Activated naive CD8-positive, alpha-beta T cell treated with anti-CD3 and anti-CD28 coated beads, Interleukin-2, amount 50 U/mL, for 24 hours (primary cell): Measurements from ENCODE around the gene RPE.

Source experiments
- ATAC-seq: fragments of 150-1000 bp; cut with Tn5 transposase; one replicate; pipeline ENCODE4 v1.10.0; 2021
- DNase-seq: peaks from one replicate; pipeline ENCODE4 v3.0.0; 2021
- H3K27ac Mint-ChIP-seq: one replicate; pipeline ENCODE4 v1.8.0; 2021; ENCODE audit warnings: mild to moderate bottlenecking, mixed read lengths
- H3K27me3 Mint-ChIP-seq: one replicate; pipeline ENCODE4 v1.8.0; 2021; ENCODE audit warnings: mixed read lengths
- H3K36me3 Mint-ChIP-seq: one replicate; pipeline ENCODE4 v1.8.0; 2021; ENCODE audit warnings: low read depth, mixed read lengths
- H3K4me1 Mint-ChIP-seq: one replicate; pipeline ENCODE4 v1.8.0; 2021; ENCODE audit warnings: mixed read lengths
- H3K4me3 Mint-ChIP-seq: one replicate; pipeline ENCODE4 v1.8.0; 2021; ENCODE audit warnings: mild to moderate bottlenecking, moderate library complexity, mixed read lengths
- H3K9me3 Mint-ChIP-seq: one replicate; pipeline ENCODE4 v1.8.0; 2021; ENCODE audit warnings: mixed read lengths

Gene RPE

DNA sequence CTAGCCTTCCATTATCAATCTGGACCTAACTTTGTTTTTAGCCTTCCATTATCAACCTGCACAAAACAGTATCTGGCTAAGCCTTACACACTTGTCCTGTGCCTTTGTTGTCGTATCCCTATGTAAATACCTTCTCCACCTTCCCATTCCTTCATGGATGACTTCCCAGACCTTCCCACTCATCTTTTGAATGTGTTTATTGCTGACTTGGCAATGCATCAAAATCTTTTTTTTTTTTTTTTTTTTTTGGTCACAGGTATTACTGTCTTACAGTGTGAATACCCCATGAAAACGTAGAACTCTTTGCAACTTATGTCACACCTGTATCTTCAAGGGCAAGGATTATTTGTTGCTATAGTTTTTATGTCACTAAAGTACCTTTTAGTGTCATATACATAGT lies 25.7 kb downstream of the RPE start:
- H3K4me1 Mint-ChIP-seq: no peaks in the 10 kb centered on the region
- ATAC-seq (no peak), DNase-seq (no peak)
- H3K4me3 Mint-ChIP-seq: no peak overlapping the region
- H3K36me3 Mint-ChIP-seq: peaks cover 28% of the 10 kb centered on the region
- no peaks in the 10 kb centered on the region for H3K9me3 Mint-ChIP-seq
- H3K27ac Mint-ChIP-seq: no peak overlapping the region
- no peaks in the 10 kb centered on the region for H3K27me3 Mint-ChIP-seq

DNA sequence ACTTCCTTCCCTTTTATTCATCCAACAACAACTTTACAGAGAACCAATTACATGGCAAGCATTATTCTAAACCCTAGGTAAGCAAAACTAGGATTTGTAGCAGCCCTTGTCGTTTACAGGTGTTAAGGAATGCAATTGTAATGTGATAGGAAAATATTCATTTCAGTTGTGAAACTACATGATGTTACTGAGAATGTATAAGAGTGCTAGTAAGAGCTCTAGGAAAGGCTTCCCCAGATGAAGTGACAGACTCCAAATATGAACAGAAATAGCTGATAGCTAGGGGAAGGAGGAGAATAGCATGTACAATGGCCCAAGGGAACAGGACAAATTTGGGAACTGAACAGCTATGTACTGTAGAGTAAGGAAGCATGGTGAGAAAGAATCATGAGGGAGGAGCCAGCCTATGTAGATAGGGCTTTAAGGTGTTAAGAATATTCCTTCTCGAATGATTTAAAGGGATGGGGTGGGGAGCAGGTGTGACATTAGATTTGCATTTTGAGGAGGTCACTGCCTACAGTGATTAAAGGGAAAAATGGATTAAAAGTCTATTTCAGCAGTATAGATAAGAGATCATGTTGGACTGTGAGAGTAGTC lies 31.7 kb downstream of the RPE start:
- DNase-seq: no peak
- peaks cover 1% of the 10 kb centered on the region for H3K36me3 Mint-ChIP-seq
- H3K27me3 Mint-ChIP-seq: no peaks in the 10 kb centered on the region
- H3K4me1 Mint-ChIP-seq: peaks cover 3% of the 10 kb centered on the region
- no peak overlapping the region for H3K27ac Mint-ChIP-seq
- ATAC-seq: no peak
- no peaks in the 10 kb centered on the region for H3K9me3 Mint-ChIP-seq
- no peak overlapping the region for H3K4me3 Mint-ChIP-seq

DNA sequence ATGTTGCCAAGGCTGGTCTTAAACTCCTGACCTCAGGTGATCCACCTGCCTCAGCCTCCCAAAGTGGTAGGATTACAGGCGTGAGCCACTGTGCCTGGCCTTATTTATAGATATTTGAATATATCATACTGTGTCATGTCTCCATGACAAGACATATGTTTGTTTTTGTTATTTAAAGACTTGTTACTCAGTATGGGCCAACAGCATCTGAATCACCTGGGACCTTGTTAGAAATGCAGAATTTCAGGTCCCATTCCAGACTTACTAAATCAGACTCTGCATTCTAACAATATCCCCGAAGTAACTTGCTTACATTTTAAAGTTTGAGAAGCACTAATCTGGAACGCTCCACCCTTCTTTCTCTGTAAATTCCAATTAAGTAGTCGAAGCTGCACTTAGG lies 33.2 kb downstream of the RPE start:
- no peak overlapping the region for H3K27ac Mint-ChIP-seq
- no peaks in the 10 kb centered on the region for H3K36me3 Mint-ChIP-seq
- no peak for DNase-seq
- no peaks in the 10 kb centered on the region for H3K9me3 Mint-ChIP-seq
- ATAC-seq: no peak
- no peaks in the 10 kb centered on the region for H3K27me3 Mint-ChIP-seq
- H3K4me3 Mint-ChIP-seq: no peak overlapping the region
- H3K4me1 Mint-ChIP-seq: peaks cover 3% of the 10 kb centered on the region

DNA sequence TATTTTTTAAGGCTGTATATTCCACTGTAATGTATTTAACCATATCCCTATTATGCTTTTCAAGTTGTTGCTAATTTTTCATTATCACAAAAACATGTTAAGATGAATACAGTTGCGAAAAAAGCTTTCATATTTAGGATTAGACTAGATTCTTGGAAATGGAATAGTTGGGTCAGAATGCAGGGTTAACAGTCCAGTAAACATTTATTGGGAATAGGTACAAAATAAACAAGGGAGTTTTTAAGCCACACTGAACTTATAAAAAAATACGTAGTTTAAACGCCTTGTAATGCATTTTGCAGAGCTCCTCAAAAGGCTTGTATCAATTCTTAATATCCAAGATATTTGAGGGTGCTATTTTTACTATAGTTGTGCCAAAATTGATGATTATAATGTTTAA lies 35.6 kb downstream of the RPE start:
- Mint-ChIP-seq H3K27ac (no peak overlapping the region), H3K4me1 (peaks cover 3% of the 10 kb centered on the region), H3K4me3 (no peak overlapping the region), H3K9me3 (no peaks in the 10 kb centered on the region), H3K36me3 (peaks cover 1% of the 10 kb centered on the region), H3K27me3 (no peaks in the 10 kb centered on the region)
- no peak for ATAC-seq
- no peak for DNase-seq

DNA sequence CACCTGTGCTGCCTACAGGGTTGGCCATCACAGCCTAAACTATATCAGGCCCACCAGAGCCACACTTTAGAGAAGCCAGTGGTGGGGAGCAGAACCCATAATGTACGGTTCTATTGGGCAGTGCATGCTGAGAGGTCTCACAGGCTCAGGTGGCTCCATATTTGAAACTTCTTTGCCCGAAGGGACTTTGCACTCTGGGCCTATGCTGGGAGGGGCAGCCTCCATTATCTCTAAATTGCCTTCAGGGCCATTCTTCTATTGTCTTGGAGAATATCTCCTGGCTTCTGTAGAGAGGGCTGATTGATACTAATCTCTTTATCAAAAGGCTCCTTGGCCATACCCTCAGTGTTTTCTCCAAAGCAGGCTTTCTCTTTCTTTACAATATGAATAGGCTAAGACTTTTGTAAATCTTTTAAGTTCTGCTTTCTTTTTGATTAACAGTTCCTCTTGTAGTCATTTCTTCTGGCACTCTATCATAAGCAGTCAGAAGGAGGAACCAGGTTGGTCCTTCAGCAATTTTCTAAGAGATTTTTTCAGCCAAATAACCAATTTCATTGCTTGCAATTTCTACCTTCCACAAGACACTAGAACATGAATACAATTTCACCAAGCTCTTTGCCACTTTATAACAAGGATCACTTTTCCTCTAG lies 44.5 kb downstream of the RPE start:
- DNase-seq (no peak), ATAC-seq (no peak)
- peaks cover 17% of the 10 kb centered on the region for H3K36me3 Mint-ChIP-seq
- no peak overlapping the region for H3K27ac Mint-ChIP-seq
- H3K9me3 Mint-ChIP-seq: peaks cover 14% of the 10 kb centered on the region
- no peaks in the 10 kb centered on the region for H3K27me3 Mint-ChIP-seq
- no peaks in the 10 kb centered on the region for H3K4me1 Mint-ChIP-seq
- no peak overlapping the region for H3K4me3 Mint-ChIP-seq

DNA sequence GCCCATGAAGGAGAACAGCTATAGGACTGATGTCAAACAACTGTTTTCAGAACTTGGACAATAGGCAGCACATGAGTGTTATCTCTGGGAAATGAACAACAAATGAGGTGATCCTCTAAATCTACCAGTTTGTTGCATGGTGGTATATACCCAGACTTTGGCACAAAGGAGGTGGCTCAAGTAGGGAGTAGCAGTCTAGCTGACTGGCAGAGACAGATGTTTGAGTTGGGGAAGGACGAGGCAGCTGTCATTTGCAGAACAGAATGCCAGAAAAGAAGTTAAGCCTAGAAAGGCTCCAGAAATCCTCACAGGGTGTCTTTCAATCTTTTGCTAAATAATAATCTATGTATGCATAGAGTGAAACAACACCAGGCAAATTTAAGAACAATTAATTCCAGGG lies 47.4 kb downstream of the RPE start:
- no peak for ATAC-seq
- H3K27me3 Mint-ChIP-seq: no peaks in the 10 kb centered on the region
- H3K4me1 Mint-ChIP-seq: no peaks in the 10 kb centered on the region
- H3K27ac Mint-ChIP-seq: no peak overlapping the region
- H3K36me3 Mint-ChIP-seq: peaks cover 22% of the 10 kb centered on the region
- no peak for DNase-seq
- no peak overlapping the region for H3K4me3 Mint-ChIP-seq
- H3K9me3 Mint-ChIP-seq: peaks cover 22% of the 10 kb centered on the region

DNA sequence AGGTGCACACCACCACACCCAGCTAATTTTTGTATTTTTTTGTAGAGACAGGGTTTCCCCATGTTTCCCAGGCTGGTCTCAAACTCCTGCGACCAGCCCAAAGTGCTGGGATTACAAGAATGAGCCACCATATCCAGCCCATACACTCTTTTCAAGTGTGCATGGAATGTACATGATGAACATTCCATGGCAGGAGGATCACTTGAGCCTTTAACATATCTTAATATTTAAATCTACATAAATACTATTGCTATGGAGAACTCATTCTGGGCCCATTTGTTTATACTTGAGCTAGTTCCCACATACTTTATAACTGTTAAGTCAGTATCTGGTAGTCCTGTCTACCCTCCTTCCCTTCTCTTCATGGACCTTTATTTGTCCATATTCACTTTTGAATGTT lies 48.4 kb downstream of the RPE start:
- Mint-ChIP-seq H3K9me3 (peaks cover 29% of the 10 kb centered on the region), H3K27me3 (no peaks in the 10 kb centered on the region), H3K27ac (no peak overlapping the region), H3K36me3 (peaks cover 25% of the 10 kb centered on the region), H3K4me3 (no peak overlapping the region), H3K4me1 (no peaks in the 10 kb centered on the region)
- no peak for DNase-seq
- no peak for ATAC-seq

DNA sequence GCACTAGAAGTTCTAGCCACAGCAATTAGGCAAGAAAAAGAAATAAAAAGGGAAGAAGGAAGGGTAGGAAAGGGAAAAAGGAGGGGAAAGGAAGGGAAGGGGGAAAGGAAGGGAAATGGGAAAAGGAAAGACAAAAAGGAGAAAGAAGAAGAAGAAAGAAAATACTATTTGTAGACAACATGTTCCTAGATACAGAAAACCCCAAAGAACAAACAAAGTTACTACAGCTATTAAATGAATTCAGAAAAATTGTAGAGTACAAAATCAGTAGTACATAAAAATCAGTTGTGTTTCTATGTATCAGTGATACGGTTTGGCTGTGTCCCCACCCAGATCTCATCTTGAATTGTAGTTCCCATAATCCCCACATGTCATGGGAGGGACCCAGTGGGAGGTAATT lies 52.3 kb downstream of the RPE start:
- Mint-ChIP-seq H3K9me3 (peaks cover 23% of the 10 kb centered on the region), H3K4me1 (no peaks in the 10 kb centered on the region), H3K36me3 (peaks cover 23% of the 10 kb centered on the region), H3K27ac (no peak overlapping the region), H3K4me3 (no peak overlapping the region), H3K27me3 (no peaks in the 10 kb centered on the region)
- ATAC-seq: no peak
- no peak for DNase-seq

DNA sequence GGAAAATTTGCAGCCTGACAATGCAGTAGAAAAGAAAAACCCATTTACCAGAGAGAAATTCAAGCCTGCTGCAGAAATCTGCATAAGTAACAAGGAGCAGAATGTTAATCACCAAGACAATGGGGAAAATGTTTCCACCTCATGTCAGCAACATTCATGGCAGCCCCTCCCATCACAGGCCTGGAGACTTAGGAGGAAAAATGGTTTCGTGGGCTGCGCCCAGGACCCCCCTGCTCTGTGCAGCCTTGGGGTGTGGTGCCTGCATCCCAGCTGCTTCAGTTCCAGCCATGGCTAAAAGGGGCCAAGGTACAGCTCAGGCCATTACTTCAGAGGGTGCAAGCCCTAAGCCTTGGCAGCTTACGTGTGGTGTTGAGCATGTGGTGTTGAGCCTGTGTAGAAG lies 53.4 kb downstream of the RPE start:
- ATAC-seq: no peak
- H3K9me3 Mint-ChIP-seq: peaks cover 23% of the 10 kb centered on the region
- peaks cover 23% of the 10 kb centered on the region for H3K36me3 Mint-ChIP-seq
- no peak overlapping the region for H3K27ac Mint-ChIP-seq
- no peak for DNase-seq
- no peaks in the 10 kb centered on the region for H3K27me3 Mint-ChIP-seq
- no peaks in the 10 kb centered on the region for H3K4me1 Mint-ChIP-seq
- H3K4me3 Mint-ChIP-seq: no peak overlapping the region

DNA sequence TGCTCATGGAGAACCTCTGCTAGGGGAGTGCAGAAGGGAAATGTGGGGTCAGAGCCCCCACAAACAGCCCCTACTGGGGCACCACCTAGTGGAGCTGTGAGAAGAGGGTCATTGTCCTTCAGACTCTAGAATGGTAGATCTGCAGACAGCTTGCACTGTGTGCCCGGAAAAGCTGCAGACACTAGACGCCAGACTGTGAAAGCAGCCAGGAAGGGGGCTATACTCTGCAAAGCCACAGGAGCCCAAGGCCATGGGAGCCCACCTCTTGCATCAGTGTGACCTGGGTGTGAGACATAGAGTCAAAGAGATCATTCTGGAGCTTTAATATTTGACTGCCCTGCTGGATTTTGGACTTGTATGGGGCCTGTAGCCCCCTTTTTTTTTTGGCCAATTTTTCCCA lies 60.9 kb downstream of the RPE start:
- no peaks in the 10 kb centered on the region for H3K27me3 Mint-ChIP-seq
- DNase-seq (no peak), ATAC-seq (no peak)
- no peaks in the 10 kb centered on the region for H3K4me1 Mint-ChIP-seq
- H3K27ac Mint-ChIP-seq: no peak overlapping the region
- no peak overlapping the region for H3K4me3 Mint-ChIP-seq
- H3K9me3 Mint-ChIP-seq: no peaks in the 10 kb centered on the region
- H3K36me3 Mint-ChIP-seq: peaks cover 1% of the 10 kb centered on the region
